Kidney tubule cell (primary cell): Measurements from ENCODE around the gene SCARF2.
"Not testable (repeated sequence)": the region's sequence is repeated elsewhere in the genome, so short reads cannot be mapped to it uniquely, and the experiment has no call there.

Experiments
- DNase-seq: peaks from one replicate; pipeline ENCODE4 v3.0.0-alpha.2; 2018; ENCODE audit warnings: low spot score

The SCARF2 gene

GRCh38 chr22:20427104-20427944 is 10.3 kb downstream of the SCARF2 start:
- DNase-seq, result no peak

GRCh38 chr22:20426259-20426615 is 11.4 kb downstream of the SCARF2 start:
- no peak for DNase-seq

GRCh38 chr22:20425566-20426258 is 11.9 kb downstream of the SCARF2 start:
- DNase-seq, result no peak

- no peak for DNase-seq
Measured at GRCh38 chr22:20424932-20425565, 12.6 kb downstream of the SCARF2 start.

GRCh38 chr22:20424568-20424931 is 13.1 kb downstream of the SCARF2 start:
- DNase-seq, result no peak

- no peak for DNase-seq
Measured at GRCh38 chr22:20423906-20424551, 13.6 kb downstream of the SCARF2 start.

GRCh38 chr22:20423008-20423905 is 14.4 kb downstream of the SCARF2 start:
- DNase-seq, result no peak

- no peak for DNase-seq
Measured at GRCh38 chr22:20422271-20423007, 15.2 kb downstream of the SCARF2 start.

- no peak for DNase-seq
Measured at GRCh38 chr22:20421507-20421874, 16.1 kb downstream of the SCARF2 start.

GRCh38 chr22:20420157-20420842 is 17.3 kb downstream of the SCARF2 start:
- no peak for DNase-seq

- DNase-seq, result no peak
Measured at GRCh38 chr22:20419664-20419951, 18.0 kb downstream of the SCARF2 start.

- DNase-seq, result peak; percentile 73
Measured at GRCh38 chr22:20418211-20418788, 19.3 kb downstream of the SCARF2 start.

GRCh38 chr22:20415699-20416098 is 21.9 kb downstream of the SCARF2 start:
- not testable (repeated sequence) for DNase-seq

GRCh38 chr22:20415241-20415640 is 22.4 kb downstream of the SCARF2 start:
- not testable (repeated sequence) for DNase-seq

GRCh38 chr22:20414450-20414849 is 23.2 kb downstream of the SCARF2 start:
- no peak for DNase-seq

GRCh38 chr22:20414059-20414440 is 23.6 kb downstream of the SCARF2 start:
- DNase-seq, result no peak

GRCh38 chr22:20413217-20414058 is 24.2 kb downstream of the SCARF2 start:
- DNase-seq, result no peak

- DNase-seq, result no peak
Measured at GRCh38 chr22:20412474-20413216, 25.0 kb downstream of the SCARF2 start.
